GM18951 (cell line): ENCODE measurements around the gene KCNMA1.

ENCODE experiments used
- POLR2A ChIP-seq: IDR thresholded peaks from 4 replicates; pipeline ENCODE4 v1.6.1; 2011; ENCODE audit warnings: mild to moderate bottlenecking; ENCODE audit not compliant: insufficient read length, insufficient read depth; ENCODE audit errors: extremely low read depth
- in situ Hi-C: fragments of 300-500 bp; cut with MboI; formaldehyde crosslinking; loops from one replicate; pipeline ENCODE4 v1.12.0; 2022; ENCODE audit warnings: low sequenced_read_pairs, mixed read lengths, inconsistent platforms; ENCODE audit not compliant: unreplicated experiment

The KCNMA1 gene

DNA sequence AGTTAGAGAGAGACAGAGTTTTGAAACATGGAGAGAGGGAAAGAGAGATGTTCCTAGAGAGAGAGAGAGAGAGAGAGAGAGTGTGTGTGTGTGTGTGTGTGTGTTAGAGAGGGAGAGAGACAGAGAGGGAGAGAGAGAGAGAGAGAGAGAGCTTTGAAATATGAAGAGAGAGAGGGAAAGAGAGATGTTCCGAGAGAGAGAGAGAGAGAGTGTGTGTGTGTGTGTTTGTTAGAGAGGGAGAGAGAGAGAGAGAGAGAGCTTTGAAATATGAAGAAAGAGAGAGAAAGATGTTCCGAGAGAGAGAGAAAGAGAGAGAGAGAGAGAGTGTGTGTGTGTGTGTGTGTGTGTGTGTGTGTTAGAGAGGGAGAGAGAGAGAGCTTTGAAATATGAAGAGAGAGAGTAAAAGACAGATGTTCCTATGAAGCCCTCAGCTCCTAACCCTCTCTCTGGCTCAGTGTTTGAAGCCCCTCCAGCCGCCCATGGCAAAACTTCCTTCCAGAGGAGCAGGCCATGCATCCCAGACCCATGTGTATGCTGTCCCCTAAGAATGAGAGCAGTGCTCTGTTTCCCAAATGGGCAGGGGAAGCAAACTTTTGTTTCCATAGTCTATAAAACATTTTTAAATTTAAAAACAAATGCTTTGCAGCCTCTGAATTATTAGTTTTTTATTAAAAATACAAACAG lies 130.9 kb downstream of the KCNMA1 start:
- TF ChIP-seq POLR2A, result no peak
- in situ Hi-C loops, result no loop called here

DNA sequence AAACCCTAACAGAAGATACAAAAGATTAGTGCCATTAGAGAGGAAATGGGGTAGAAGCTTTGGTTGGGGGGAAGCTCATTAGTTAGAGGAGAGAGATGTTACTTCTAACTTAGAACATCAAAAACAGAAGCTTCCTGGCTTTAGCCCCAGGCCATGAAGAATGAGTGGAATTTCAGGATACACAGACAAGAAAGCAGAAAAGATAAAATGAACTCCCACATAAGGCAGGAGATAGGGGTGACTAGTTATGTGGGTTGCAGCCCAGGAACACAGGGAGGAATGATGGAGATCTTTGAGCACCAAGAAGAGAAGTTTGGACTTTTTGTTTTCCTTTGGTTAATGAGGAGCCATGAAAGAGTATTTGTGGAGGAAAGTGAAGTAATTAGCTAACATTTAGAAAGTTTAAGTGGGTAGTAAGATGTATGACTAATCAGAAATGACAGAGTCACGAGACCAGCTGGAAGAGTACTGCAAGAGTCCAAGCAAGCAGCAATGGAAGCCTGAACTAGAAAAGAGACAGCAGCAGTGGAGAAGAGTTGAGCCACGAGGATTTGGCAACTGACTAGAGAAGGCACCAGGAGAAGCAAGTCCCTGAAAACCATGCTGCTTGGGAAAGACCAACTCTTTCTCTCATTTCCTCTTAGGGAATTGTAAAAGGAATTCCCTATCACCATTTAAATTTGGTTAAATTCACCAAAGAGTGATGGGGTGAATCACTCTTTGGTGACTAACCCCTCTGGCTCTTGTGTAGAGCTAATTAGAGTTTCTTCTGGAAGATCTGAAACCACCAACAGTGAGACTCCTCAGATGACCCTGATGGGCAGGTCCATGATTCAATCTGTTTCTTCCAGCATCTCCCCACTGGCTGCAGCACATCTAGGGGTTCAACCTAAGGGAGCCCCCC lies 131.9 kb downstream of the KCNMA1 start:
- in situ Hi-C loops, result no loop called here
- no peak for TF ChIP-seq POLR2A

DNA sequence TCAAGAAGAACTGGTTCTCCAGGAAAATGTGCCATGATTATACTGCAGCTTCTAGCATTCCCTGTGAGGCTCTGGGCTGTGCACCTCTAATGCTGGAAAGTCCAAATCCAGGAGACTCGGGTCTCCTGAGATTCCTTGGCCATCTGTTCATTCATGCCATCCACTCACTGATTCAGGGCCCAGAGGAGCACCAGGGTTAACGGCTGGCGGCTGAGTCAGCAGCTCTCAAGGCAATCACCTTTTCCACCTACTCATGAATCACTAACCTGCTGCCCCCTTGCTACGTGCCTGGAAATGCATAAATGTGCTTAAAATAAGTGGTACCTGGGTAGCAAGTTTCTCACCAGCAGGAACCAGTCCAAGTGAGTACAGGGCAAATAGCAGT lies 132.7 kb downstream of the KCNMA1 start:
- in situ Hi-C loops, result no loop called here
- no peak for TF ChIP-seq POLR2A

DNA sequence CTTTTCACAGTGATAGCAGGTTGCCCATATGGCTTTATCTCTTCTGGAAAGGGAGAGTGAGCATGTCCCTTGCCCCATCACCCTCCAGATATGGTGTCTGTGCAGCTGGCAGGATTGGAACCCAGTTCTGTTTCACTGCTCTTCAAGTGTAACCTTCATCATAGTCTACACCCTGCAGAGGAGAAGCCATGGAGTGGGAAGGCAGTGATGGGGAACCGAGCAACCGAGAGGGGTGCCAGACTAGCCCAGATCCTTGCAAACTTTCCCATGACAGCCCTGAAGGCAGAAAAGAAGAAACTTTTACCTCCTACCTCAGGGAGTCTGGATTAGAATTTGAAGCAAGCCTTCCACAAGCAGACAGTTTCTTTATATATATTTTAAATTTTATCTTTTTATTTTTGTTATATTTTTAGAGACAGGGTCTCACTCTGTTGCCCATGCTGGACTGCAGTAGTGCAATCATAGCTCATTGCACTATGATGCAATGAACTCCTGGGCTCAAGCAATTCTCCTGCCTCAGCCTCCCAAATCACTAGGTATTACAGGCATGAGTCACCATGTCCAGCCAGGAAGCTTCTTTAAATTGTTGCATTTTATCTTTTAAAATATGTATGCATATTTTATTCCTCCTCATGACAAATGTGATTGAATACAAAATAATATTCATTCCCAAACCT lies 133.3 kb downstream of the KCNMA1 start:
- in situ Hi-C loops, result no loop called here
- no peak for TF ChIP-seq POLR2A

DNA sequence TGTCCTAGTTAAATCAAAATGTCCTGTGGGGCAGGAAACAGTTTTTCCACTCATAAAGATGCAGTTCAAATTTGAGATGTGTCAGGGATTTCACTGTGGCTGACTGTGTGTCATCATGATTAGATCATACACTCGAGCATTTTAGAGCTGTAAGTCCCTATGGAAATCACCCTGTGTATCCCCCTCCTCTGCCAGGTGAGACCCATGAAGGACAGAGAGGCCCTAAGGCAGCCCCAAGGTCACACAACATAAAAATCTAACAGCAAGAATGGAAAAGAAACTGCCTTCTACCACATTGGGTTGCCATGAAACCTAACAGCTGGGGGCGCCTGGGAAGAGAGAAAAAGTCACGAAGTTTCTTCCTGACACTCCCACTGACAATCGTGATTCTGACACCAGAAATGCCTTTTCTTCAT lies 135.8 kb downstream of the KCNMA1 start:
- no peak for TF ChIP-seq POLR2A
- in situ Hi-C loops, result no loop called here

DNA sequence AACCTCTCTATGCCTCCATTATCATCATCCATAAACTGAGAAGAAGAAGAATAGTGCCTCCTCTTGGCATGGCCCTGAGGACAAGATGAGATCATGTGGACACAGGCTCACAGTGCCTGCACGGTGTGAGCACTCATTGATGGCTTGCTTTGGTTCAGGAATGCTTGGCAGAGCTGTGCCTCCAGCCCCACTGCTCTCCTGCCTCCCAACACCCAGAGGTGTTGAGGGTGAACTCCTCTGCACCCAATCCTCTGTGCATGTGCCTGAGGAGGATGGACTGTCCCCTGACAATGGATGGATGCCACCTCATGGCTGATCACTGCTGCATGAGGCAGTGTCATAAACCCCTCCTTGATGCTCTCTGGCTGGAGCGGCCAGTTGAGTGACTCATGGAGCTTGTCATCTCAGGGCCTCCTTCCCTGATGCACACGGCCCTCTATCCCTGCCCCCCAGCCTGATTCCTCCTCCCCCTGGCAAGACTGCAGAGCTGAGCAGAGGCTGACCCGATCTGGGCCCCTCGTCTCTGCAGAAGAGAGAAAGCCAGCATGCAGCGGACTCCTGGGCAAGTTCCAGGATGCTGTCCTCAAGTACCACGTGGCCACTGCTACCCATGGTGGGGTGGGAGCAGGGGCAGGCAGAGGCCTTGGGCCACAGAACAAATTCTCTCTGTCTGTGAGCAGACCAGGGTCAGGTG lies 136.3 kb downstream of the KCNMA1 start:
- in situ Hi-C loops, result no loop called here
- no peak for TF ChIP-seq POLR2A

DNA sequence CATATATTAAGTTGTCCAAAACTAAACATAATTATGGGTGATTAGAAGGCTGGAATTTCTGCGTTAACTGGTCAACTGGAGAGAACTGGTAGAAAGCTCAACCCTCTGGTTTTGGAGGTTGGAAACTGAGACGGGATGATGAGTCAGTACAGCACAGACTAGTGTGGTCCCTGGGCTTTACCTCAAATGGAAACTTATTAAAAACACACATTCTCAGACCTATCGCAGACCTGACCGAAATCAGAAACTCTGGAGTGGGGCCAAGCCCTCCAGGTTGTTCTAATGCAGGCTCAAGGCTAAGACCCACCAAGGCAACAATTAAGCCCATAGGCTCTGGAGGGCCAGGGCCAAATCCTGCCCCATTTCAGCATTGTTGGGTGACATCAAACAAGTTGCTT lies 136.9 kb downstream of the KCNMA1 start:
- TF ChIP-seq POLR2A, result no peak

DNA sequence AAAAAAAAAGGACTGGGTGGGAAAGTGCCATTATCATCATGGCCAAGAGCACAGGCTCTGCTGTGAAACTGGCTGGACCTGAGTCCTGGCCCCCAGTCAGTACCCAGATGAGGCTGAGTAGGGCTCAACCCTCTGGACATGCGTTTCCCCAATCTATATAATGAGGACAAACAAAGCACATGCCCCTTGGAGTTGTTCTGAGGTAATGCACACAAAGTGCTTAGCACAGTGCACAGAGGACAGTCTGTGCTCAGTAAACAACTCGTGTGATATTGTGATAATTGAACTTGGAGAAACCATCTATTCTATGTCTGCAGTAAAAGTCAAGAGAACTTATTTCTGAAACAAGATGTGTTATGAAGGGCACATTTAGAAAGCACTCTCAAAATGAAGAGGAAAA lies 138.8 kb downstream of the KCNMA1 start:
- in situ Hi-C loops, result no loop called here
- TF ChIP-seq POLR2A, result no peak

More for the DNA sequence above, 136.9 kb downstream of the KCNMA1 start:
- in situ Hi-C loops, result no loop called here

DNA sequence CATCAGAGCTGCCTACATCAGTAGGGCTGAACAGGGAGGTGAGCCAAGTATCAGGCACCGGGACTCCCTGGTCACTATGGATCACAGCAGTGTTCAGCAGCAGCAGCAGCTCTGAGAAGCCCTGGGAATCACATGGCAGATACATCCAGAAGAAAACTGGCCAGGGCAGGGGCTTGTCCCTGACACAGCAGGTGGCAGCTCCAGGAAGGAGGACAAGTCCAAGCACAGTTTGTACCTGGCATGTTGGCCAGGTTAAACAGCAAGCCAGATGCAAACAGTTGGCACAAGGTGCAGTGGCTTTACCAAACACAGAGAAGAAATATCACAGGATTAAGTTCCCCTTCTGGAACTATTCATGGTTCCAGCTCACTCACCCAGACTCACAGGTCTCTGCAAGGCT lies 139.4 kb downstream of the KCNMA1 start:
- no peak for TF ChIP-seq POLR2A
- in situ Hi-C loops, result no loop called here

DNA sequence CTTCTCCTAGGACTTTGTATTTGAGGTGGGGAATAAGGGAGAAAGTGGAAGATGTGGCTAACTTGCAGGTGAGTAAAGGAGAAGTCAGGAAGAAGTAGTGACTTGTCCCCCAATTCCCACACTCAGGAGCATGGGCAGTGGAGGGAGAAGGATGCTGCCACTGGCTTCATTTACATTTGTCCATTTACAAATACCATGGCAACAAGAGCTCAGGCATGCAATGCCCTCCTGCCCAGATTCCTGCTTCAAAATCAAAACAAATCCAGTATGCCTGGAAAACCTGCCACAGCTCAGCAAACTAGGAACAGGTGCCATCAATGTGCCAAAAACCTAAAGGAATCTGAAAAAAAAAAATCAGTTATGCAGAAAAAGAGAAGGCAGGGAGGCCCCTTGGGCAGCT lies 139.9 kb downstream of the KCNMA1 start:
- in situ Hi-C loops, result no loop called here

DNA sequence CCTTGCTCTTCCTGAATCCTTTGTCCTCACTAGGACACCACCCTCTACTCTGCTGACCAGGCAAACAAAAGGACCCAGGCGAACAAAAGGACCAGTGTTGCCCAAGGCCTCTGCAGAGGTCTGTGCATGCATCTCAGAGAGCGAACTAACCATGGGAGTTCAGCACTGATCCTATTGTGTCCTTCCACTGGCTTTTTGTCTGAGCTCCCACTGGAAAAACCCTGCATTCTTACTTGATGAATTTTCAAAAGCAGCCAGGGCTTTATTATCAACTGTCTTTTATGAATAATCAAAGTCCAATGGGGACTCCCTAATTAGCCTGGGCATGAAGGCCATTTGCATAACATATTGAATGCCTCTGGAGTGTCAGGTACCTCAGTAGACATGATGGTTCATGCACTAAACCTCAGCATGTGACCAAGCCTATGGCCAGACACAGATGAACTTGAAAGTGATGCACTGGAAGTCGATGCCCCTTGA lies 140.6 kb downstream of the KCNMA1 start:
- in situ Hi-C loops, result no loop called here
- no peak for TF ChIP-seq POLR2A

More for the DNA sequence above, 139.9 kb downstream of the KCNMA1 start:
- TF ChIP-seq POLR2A, result no peak

DNA sequence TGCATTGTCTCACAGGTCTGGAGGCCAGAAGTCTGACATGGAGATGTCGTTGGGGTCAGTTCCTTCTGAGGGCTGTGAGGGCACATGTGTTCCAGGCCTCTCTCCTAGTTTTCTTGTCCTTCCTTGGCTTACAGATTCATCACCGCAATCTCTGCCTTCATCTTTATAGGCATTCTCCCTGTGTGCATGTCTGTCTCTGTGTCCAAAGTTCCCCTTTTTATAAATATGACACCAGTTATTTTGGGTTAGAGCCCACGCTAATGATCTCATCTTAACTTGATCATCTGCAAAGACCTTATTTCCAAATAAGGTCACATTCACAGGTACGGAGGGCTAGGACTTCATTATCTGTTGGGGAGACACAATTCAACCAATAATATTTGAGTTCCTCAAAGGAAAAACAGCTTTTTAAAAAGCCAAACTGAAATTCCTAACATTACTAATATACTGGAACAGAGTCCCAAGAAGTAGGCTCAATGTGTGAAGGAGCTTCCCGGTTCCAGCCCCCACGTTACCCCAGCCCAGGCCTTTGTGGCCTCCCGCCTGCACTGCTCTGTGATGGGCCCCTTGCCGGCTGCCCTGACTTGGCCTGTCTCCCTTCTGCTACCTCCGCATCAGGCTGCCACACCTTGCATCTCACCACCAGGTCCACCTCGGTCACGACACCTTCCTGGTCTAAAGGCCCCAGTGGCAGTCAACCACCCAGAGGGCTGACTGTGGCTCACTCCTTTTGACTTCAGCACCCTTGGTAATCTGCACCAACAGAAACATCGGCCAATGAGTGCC lies 142.7 kb downstream of the KCNMA1 start:
- in situ Hi-C loops, result no loop called here
- no peak for TF ChIP-seq POLR2A
